A549 (cell line): Measurements from ENCODE around the gene PCGF2.
"Not testable (repeated sequence)": the region's sequence is repeated elsewhere in the genome, so short reads cannot be mapped to it uniquely, and the experiment has no call there.

Source experiments
- EP300 ChIP-seq, 2 experiments: fragments of >200 bp; sonication (Bioruptor Twin); formaldehyde crosslinking; IDR thresholded peaks; 2 replicates in 1 of 2; 3 replicates in 1 of 2; pipeline ENCODE4 v1.6.1; 2016 to 2017
- HOXB5 ChIP-seq: fragments of 250-450 bp; sonication (Bioruptor Pico); IDR thresholded peaks from 2 replicates; pipeline ENCODE4 v1.5.0; 2020; ENCODE audit warnings: mild to moderate bottlenecking, moderate library complexity
- KDM1A ChIP-seq: fragments of 200-600 bp; sonication (generic); IDR thresholded peaks from 2 replicates; pipeline ENCODE4 v1.6.1; 2016; ENCODE audit warnings: low read depth, mild to moderate bottlenecking
- MYC ChIP-seq: IDR thresholded peaks from 2 replicates; pipeline ENCODE4 v1.6.1; 2012; ENCODE audit warnings: mild to moderate bottlenecking, inconsistent platforms, low read length, improper control_type of control experiment, borderline replicate concordance
- POLR2A ChIP-seq: IDR thresholded peaks from 2 replicates; pipeline ENCODE4 v1.6.1; 2012; ENCODE audit warnings: mild to moderate bottlenecking, low read length

GRCh38 chr17:38726145-38726544 lies 22.0 kb downstream of the PCGF2 start:
- not testable (repeated sequence) for TF ChIP-seq POLR2A; KDM1A; EP300 (IDR thresholded peaks at IDR 0.05); MYC; HOXB5 (CRISPR knock-in tag)
